T-helper 22 cell (primary cell): ENCODE results near the gene ILDR2.

ENCODE experiments used
- DNase-seq: peaks from one replicate; pipeline ENCODE4 v3.0.0-alpha.2; 2020; ENCODE audit warnings: low read depth

ILDR2 gene

GRCh38 chr1:166975361-166976129 is at the start of gene ILDR2:
Gene ILDR2 (minus strand): TSS chr1:166975540. CDS start chr1:166975268, 272 bp downstream.
- peak; percentile 11 for DNase-seq

GRCh38 chr1:167022384-167022783 is 47.0 kb upstream of the ILDR2 start:
- no peak for DNase-seq

- no peak for DNase-seq
Measured at GRCh38 chr1:167016100-167016750, 40.9 kb upstream of the ILDR2 start.

GRCh38 chr1:167013108-167013929 is 38.0 kb upstream of the ILDR2 start:
- DNase-seq, result no peak

GRCh38 chr1:167012570-167012969 is 37.2 kb upstream of the ILDR2 start:
- no peak for DNase-seq

GRCh38 chr1:167011560-167012191 is 36.3 kb upstream of the ILDR2 start:
- DNase-seq, result no peak

- no peak for DNase-seq
Measured at GRCh38 chr1:167003711-167004110, 28.4 kb upstream of the ILDR2 start.

- DNase-seq, result no peak
Measured at GRCh38 chr1:167002354-167002753, 27.0 kb upstream of the ILDR2 start.

GRCh38 chr1:167000546-167000945 is 25.2 kb upstream of the ILDR2 start:
- no peak for DNase-seq

GRCh38 chr1:166999500-167000055 is 24.2 kb upstream of the ILDR2 start:
- no peak for DNase-seq

GRCh38 chr1:166999075-166999474 is 23.7 kb upstream of the ILDR2 start:
- no peak for DNase-seq

GRCh38 chr1:166988974-166989515 is 13.7 kb upstream of the ILDR2 start, which contains the start of gene MAEL:
Gene MAEL (plus strand): TSS chr1:166989280. CDS start chr1:166989353, 73 bp downstream.
- no peak for DNase-seq

- DNase-seq, result no peak
Measured at GRCh38 chr1:166981589-166981988, 6.2 kb upstream of the ILDR2 start.

GRCh38 chr1:166980818-166981217 is 5.5 kb upstream of the ILDR2 start:
- DNase-seq, result no peak

GRCh38 chr1:166980383-166980782 is 5.0 kb upstream of the ILDR2 start:
- no peak for DNase-seq

GRCh38 chr1:166978821-166979220 is 3.5 kb upstream of the ILDR2 start:
- no peak for DNase-seq

- DNase-seq, result no peak
Measured at GRCh38 chr1:166977951-166978350, 2.6 kb upstream of the ILDR2 start.

- no peak for DNase-seq
Measured at GRCh38 chr1:166974647-166975345, 544 bp downstream of the ILDR2 start.

- no peak for DNase-seq
Measured at GRCh38 chr1:166972826-166973225, 2.5 kb downstream of the ILDR2 start.

- no peak for DNase-seq
Measured at GRCh38 chr1:166972193-166972592, 3.1 kb downstream of the ILDR2 start.

GRCh38 chr1:166971252-166971651 is 4.1 kb downstream of the ILDR2 start:
- no peak for DNase-seq
